Stimulated activated CD8-positive, alpha-beta memory T cell treated with anti-CD3 and anti-CD28 coated beads, Interleukin-7, amount 100 ng/mL, for 4 hours (primary cell): ENCODE measurements around the gene B3GALT6.

Experiments
- DNase-seq, 2 donors: peaks; one replicate each; pipeline ENCODE4 v3.0.0-alpha.2; 2020; ENCODE audit warnings: low read depth in 2 of 2

Gene B3GALT6

GRCh38 chr1:1215881-1216605 is 16.0 kb upstream of the B3GALT6 start:
- DNase-seq, result no peak

GRCh38 chr1:1216770-1217620 is 15.0 kb upstream of the B3GALT6 start:
- no peak for DNase-seq

- DNase-seq, result no peak
Observed at GRCh38 chr1:1217621-1218523, 14.2 kb upstream of the B3GALT6 start.

GRCh38 chr1:1218524-1219200 is 13.4 kb upstream of the B3GALT6 start:
- DNase-seq, result no peak

GRCh38 chr1:1219341-1219740 is 12.7 kb upstream of the B3GALT6 start:
- no peak for DNase-seq

GRCh38 chr1:1220197-1220596 is 11.8 kb upstream of the B3GALT6 start:
- no peak for DNase-seq

- peak in 1 of 2 donors; percentile 37 for DNase-seq
Observed at GRCh38 chr1:1221887-1222574, 10.0 kb upstream of the B3GALT6 start.

GRCh38 chr1:1222575-1223225 is 9.3 kb upstream of the B3GALT6 start:
- no peak for DNase-seq

- DNase-seq, result no peak
Observed at GRCh38 chr1:1223321-1223720, 8.7 kb upstream of the B3GALT6 start.

- no peak for DNase-seq
Observed at GRCh38 chr1:1223891-1224290, 8.1 kb upstream of the B3GALT6 start.

- DNase-seq, result no peak
Observed at GRCh38 chr1:1225238-1225845, 6.7 kb upstream of the B3GALT6 start.

- DNase-seq, result no peak
Observed at GRCh38 chr1:1225913-1226312, 6.1 kb upstream of the B3GALT6 start.

- no peak for DNase-seq
Observed at GRCh38 chr1:1226566-1227362, 5.3 kb upstream of the B3GALT6 start.

- DNase-seq, result no peak
Observed at GRCh38 chr1:1227386-1227785, 4.7 kb upstream of the B3GALT6 start.

GRCh38 chr1:1228187-1228586 is 3.9 kb upstream of the B3GALT6 start:
- DNase-seq, result no peak

- DNase-seq, result no peak
Observed at GRCh38 chr1:1228596-1229321, 3.3 kb upstream of the B3GALT6 start.

GRCh38 chr1:1229770-1230169 is 2.3 kb upstream of the B3GALT6 start:
- no peak for DNase-seq

GRCh38 chr1:1230656-1231399 is 1.2 kb upstream of the B3GALT6 start:
- DNase-seq, result no peak
